ENCODE data around the gene ZC3H7A. TPM values are rescaled to one million over a fixed set of nuclear protein-coding genes. Genes with fewer than 3 reads are reported as not detected.
"Not testable (repeated sequence)": the region's sequence is repeated elsewhere in the genome, so short reads cannot be mapped to it uniquely, and the experiment has no call there.

The ZC3H7A gene
- total RNA-seq, 1 experiment from 2014 or later: 45.9 TPM

GRCh38 chr16:11816123-11816522, 19.1 kb upstream of the ZC3H7A start:
- TF ChIP-seq CBFB (CRISPR knock-in tag; IDR thresholded peaks at IDR 0.05; ENCODE audit: low read depth): no peak
- no peak for TF ChIP-seq ZNF512 (CRISPR knock-in tag; IDR thresholded peaks at IDR 0.05; ENCODE audit: borderline replicate concordance)
- TF ChIP-seq, protein P1, sequence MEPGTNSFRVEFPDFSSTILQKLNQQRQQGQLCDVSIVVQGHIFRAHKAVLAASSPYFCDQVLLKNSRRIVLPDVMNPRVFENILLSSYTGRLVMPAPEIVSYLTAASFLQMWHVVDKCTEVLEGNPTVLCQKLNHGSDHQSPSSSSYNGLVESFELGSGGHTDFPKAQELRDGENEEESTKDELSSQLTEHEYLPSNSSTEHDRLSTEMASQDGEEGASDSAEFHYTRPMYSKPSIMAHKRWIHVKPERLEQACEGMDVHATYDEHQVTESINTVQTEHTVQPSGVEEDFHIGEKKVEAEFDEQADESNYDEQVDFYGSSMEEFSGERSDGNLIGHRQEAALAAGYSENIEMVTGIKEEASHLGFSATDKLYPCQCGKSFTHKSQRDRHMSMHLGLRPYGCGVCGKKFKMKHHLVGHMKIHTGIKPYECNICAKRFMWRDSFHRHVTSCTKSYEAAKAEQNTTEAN (CRISPR knock-in tag; IDR thresholded peaks at IDR 0.05): no peak
- TF ChIP-seq ZNF416 (CRISPR knock-in tag; IDR thresholded peaks at IDR 0.05): no peak
- no peak for TF ChIP-seq ZNF423 (CRISPR knock-in tag; IDR thresholded peaks at IDR 0.05)
- no peak for TF ChIP-seq HMGXB4 (CRISPR knock-in tag; IDR thresholded peaks at IDR 0.05)
- TF ChIP-seq TEAD4 (CRISPR knock-in tag; IDR thresholded peaks at IDR 0.05): no peak
- no peak for TF ChIP-seq CREM (CRISPR knock-in tag; IDR thresholded peaks at IDR 0.05)
- no peak for TF ChIP-seq GRHL2 (CRISPR knock-in tag; IDR thresholded peaks at IDR 0.05; ENCODE audit: insufficient replicate concordance, severe bottlenecking)
- no peak for TF ChIP-seq ZNF219 (CRISPR knock-in tag; IDR thresholded peaks at IDR 0.05; ENCODE audit: borderline replicate concordance)
- no peak for TF ChIP-seq ARID4B (CRISPR knock-in tag; IDR thresholded peaks at IDR 0.05; ENCODE audit: borderline replicate concordance)
- TF ChIP-seq PRRX2 (CRISPR knock-in tag; IDR thresholded peaks at IDR 0.05): no peak
- Mint-ChIP-seq H3K27me3 (ENCODE audit: low read depth) (no peaks in the 10 kb centered on the region), H3K27ac (no peak overlapping the region), H3K4me3 (no peak overlapping the region), H3K36me3 (no peaks in the 10 kb centered on the region), H3K9me3 (no peaks in the 10 kb centered on the region), H3K4me1 (no peaks in the 10 kb centered on the region)
- DNase-seq (ENCODE audit: low spot score) (no peak), ATAC-seq (no peak)
- ChIA-PET POLR2A (interaction anchor here (0.7 kb wide), 1 partner anchor 150 kb away, joined by 4 read pairs; no protein-coding TSS in a partner anchor), CTCF (interaction anchor here (1.0 kb wide), 1 partner anchor 19 kb away, joined by 3 read pairs; no protein-coding TSS in a partner anchor)

DNA sequence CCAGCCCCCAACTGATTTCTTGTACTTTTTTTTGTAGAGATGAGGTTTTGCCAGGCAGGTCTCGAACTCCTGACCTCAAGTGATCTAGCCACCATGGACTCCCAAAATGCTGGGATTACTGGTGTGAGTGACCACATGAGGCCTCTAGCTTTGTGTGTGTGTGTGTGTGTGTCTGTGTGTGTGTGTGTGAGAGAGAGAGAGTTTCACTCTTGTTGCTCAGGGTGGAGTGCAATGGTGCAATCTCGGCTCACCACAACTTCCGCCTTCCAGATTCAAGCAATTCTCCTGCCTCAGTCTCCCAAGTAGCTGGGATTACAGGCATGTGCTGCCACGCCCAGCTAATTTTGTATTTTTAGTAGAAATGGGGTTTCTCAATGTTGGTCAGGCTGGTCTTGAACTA, 17.7 kb upstream of the ZC3H7A start:
- H3K4me1 Mint-ChIP-seq; H3K9me3 Mint-ChIP-seq; H3K36me3 Mint-ChIP-seq; ATAC-seq; H3K4me3 Mint-ChIP-seq; H3K27ac Mint-ChIP-seq; DNase-seq (ENCODE audit: low spot score); CTCF ChIA-PET; H3K27me3 Mint-ChIP-seq (ENCODE audit: low read depth): not testable (repeated sequence)
- POLR2A ChIA-PET: interaction anchor here (1.1 kb wide), 1 partner anchor 17 kb away, joined by 3 read pairs; no protein-coding TSS in a partner anchor

DNA sequence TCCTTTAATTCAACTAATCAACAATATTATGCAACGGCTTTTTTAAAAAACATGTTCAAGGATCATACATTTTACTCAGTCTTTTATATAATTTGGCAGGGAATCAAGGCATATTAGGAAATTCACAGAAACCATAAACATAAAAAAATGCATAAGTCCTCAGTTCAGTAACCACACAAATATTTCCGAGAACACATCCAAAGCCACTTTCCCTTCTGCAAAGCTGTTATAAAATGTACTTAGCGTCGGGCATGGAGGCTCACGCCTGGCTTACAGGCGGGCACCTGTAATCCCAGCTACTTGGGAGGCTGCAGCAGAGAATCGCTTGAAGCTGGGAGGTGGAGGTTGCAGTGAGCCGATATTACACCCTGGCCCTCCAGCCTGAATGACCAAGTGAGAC, 9.7 kb upstream of the ZC3H7A start:
- Mint-ChIP-seq H3K27ac (no peak overlapping the region), H3K4me3 (no peak overlapping the region), H3K27me3 (ENCODE audit: low read depth) (no peaks in the 10 kb centered on the region), H3K36me3 (no peaks in the 10 kb centered on the region), H3K4me1 (peaks cover 6% of the 10 kb centered on the region), H3K9me3 (no peaks in the 10 kb centered on the region)
- no peak for ATAC-seq
- ChIA-PET CTCF (interaction anchor here (1.2 to 2.0 kb wide), 2 partner anchors 10 to 261 kb away, joined by 4 to 11 read pairs; partner anchors contain the start of gene ZC3H7A), POLR2A (no interaction called here)
- no peak for DNase-seq (ENCODE audit: low spot score)
- TF ChIP-seq USF2 (CRISPR knock-in tag; IDR thresholded peaks at IDR 0.05): no peak
- no peak for TF ChIP-seq ARID4B (CRISPR knock-in tag; IDR thresholded peaks at IDR 0.05; ENCODE audit: borderline replicate concordance)
- TF ChIP-seq CBFB (CRISPR knock-in tag; IDR thresholded peaks at IDR 0.05; ENCODE audit: low read depth): no peak
- no peak for TF ChIP-seq ESRRA (CRISPR knock-in tag; IDR thresholded peaks at IDR 0.05; ENCODE audit: borderline replicate concordance)
- no peak for TF ChIP-seq ZNF512 (CRISPR knock-in tag; IDR thresholded peaks at IDR 0.05; ENCODE audit: borderline replicate concordance)
